Kidney (tissue), 14 donors: ENCODE data around the gene SEC24C. TPM values are rescaled to one million over a fixed set of nuclear protein-coding genes. Genes with fewer than 3 reads are reported as not detected.
A peak's percentile ranks its signal among the peaks of the same experiment; 100 is the strongest.

Experiments
- DNase-seq, 5 donors: peaks; one replicate each; pipeline ENCODE4 v3.0.0-alpha.2; 2013 to 2020
- FAIRE-seq: peaks from 2 replicates; lab custom pipeline; 2012; peaks lifted over from hg19 to GRCh38; lab: Jason Lieb, UNC
- H3K27ac ChIP-seq, 2 donors: one replicate each; pipeline ENCODE4 v1.7.0; 2013; ENCODE audit warnings: low read depth in 2 of 2, low read length in 2 of 2, inconsistent platforms in 1 of 2
- H3K27me3 ChIP-seq: one replicate; pipeline ENCODE4 v1.7.1; 2013; ENCODE audit warnings: low read length, inconsistent platforms; ENCODE audit not compliant: control insufficient read depth, insufficient read depth
- H3K36me3 ChIP-seq, 3 donors: one replicate each; pipeline versions ENCODE4 v1.7.0 to v1.7.1; 2013; ENCODE audit warnings: low read length in 3 of 3, control low read depth in 1 of 3, inconsistent platforms in 1 of 3; ENCODE audit not compliant: insufficient read depth in 3 of 3, control insufficient read depth in 2 of 3
- H3K4me1 ChIP-seq, 3 donors: one replicate each; pipeline versions ENCODE4 v1.7.0 to v1.7.1; 2013; ENCODE audit warnings: low read length in 3 of 3, inconsistent platforms in 1 of 3, low read depth in 1 of 3; ENCODE audit not compliant: control insufficient read depth in 2 of 3, insufficient read depth in 2 of 3
- H3K4me3 ChIP-seq, 3 donors: one replicate each; pipeline versions ENCODE4 v1.7.0 to v1.8.1; 2013; ENCODE audit warnings: low read length in 3 of 3, control low read depth in 1 of 3, inconsistent platforms in 1 of 3
- H3K9ac ChIP-seq, 3 donors: one replicate each; pipeline versions ENCODE4 v1.7.0 to v1.7.1; 2013; ENCODE audit warnings: low read length in 3 of 3, control low read depth in 1 of 3, inconsistent platforms in 1 of 3
- H3K9me3 ChIP-seq, 3 donors: one replicate each; pipeline versions ENCODE4 v1.7.0 to v1.7.1; 2013; ENCODE audit warnings: low read length in 3 of 3, control low read depth in 1 of 3, inconsistent platforms in 1 of 3; ENCODE audit not compliant: control insufficient read depth in 2 of 3, insufficient read depth in 1 of 3
- intact Hi-C: fragments of 100-400 bp; cut with DNase I; formaldehyde crosslinking; loops from one replicate; pipeline ENCODE4 v1.11.1; 2022
- polyA plus RNA-seq: library from polyadenylated mRNA; stranded (reverse); fragments of 350-450 nt; fragmentation: Illumina TruSeq; extraction: RNeasy Lipid Tissue Mini Kit (QIAGEN cat#74804); gene quantifications from one replicate; pipeline ENCODE4 v1.2.3, GENCODE V29; 2014; ENCODE audit warnings: low read depth, low replicate concordance; ENCODE audit not compliant: insufficient read depth
- total RNA-seq: library from RNA; stranded (reverse); fragmentation: NEBNext Ultra II Directional; extraction: Animal tissue kit (Norgen Biotek cat#: 25700); gene quantifications from one replicate; pipeline ENCODE4 v1.2.1, GENCODE V29; 2021
- TF ChIP-seq, protein P1 (sequence below): IDR thresholded peaks from 3 replicates; pipeline ENCODE4 v1.5.1; 2012; ENCODE audit warnings: mild to moderate bottlenecking, moderate library complexity, borderline replicate concordance; ENCODE audit not compliant: insufficient read depth; ENCODE audit errors: extremely low read depth
- donor health status: control.
- donor health status: control.
- donor health status: control.
- donor health status: control.
- donor health status: control.
- donor health status: DM: yes; HTN: yes; CAD: no.
- donor health status: Normal renal cell carcinoma (clear cell type).

Gene SEC24C
- total and polyA plus RNA-seq, 2 donors from 2014 or later = 39.2 to 66.9 TPM

DNA sequence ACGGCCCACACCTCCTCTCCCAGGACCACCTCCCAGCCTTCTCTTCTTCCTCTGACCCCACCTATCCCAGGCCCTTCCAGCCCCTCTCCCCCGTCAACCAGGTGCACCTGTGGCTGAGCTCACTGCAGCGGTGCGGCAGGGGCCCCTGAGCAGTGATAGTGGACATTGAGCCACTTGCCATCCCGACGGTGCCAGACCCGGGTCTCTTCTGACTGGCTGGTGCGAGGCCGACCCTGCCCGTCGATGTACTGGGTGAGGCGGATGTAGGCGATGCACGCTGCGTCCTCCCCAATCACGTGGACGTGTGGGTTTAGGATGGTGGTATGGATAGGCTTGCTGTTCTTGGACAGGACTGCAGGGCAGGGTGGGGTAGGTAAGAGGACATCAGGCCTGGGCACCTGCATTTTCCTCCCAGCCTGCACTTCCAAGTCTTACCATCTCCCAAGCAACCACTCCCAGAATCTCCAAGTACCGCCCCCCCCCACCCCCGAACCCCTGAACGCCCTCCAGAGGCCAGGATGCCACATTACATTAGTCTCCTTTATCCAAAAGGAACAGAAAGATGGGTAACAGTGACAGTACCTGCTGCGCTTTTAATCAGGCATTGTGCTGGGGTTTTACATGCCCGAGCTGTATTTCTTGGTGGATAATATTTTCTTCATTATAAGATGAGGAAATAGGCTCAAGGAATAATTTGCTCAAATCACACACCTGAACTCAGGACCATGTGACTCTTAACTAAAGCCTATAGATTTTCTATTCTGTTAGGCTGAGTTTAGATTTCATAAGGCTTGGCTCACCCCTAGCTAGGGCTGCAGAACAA is 70.9 kb downstream of the SEC24C start:
- no peaks in the 10 kb centered on the region for H3K27me3 ChIP-seq
- no peak for FAIRE-seq
- no peaks in the 10 kb centered on the region for H3K9me3 ChIP-seq
- no peak for DNase-seq
- H3K4me3 ChIP-seq = no peak overlapping the region
- TF ChIP-seq, protein P1, sequence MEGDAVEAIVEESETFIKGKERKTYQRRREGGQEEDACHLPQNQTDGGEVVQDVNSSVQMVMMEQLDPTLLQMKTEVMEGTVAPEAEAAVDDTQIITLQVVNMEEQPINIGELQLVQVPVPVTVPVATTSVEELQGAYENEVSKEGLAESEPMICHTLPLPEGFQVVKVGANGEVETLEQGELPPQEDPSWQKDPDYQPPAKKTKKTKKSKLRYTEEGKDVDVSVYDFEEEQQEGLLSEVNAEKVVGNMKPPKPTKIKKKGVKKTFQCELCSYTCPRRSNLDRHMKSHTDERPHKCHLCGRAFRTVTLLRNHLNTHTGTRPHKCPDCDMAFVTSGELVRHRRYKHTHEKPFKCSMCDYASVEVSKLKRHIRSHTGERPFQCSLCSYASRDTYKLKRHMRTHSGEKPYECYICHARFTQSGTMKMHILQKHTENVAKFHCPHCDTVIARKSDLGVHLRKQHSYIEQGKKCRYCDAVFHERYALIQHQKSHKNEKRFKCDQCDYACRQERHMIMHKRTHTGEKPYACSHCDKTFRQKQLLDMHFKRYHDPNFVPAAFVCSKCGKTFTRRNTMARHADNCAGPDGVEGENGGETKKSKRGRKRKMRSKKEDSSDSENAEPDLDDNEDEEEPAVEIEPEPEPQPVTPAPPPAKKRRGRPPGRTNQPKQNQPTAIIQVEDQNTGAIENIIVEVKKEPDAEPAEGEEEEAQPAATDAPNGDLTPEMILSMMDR = no peak
- no peak overlapping the region for H3K9ac ChIP-seq
- no peak overlapping the region for H3K27ac ChIP-seq
- peaks cover 0 to 10% (median 6%) of the 10 kb centered on the region in 3 donors for H3K4me1 ChIP-seq
- intact Hi-C loops = no loop called here
- peaks cover 2 to 25% (median 4%) of the 10 kb centered on the region in 3 donors for H3K36me3 ChIP-seq

DNA sequence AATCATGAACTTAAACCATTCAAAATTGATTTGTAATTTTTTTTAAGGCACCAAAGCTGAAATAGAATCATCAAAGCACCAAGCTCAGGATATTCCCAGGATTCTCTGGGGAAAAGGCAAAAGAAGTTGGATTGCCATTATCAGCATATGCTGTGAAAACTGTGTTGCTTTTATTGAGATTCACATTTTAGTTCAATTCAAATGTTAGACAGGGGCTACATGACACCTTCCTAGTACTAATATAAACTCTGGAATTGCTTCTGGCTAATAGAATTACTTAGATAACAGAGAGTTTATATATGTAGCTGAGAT is 71.5 kb downstream of the SEC24C start:
- H3K9me3 ChIP-seq = no peaks in the 10 kb centered on the region
- H3K27ac ChIP-seq = no peak overlapping the region
- H3K4me3 ChIP-seq = no peak overlapping the region
- peaks cover 0 to 10% (median 3%) of the 10 kb centered on the region in 3 donors for H3K4me1 ChIP-seq
- H3K36me3 ChIP-seq = peaks cover 2 to 25% (median 4%) of the 10 kb centered on the region in 3 donors
- no peak for DNase-seq
- TF ChIP-seq, protein P1 = no peak
- H3K27me3 ChIP-seq = no peaks in the 10 kb centered on the region
- no peak for FAIRE-seq
- intact Hi-C loops = no loop called here
- no peak overlapping the region for H3K9ac ChIP-seq

DNA sequence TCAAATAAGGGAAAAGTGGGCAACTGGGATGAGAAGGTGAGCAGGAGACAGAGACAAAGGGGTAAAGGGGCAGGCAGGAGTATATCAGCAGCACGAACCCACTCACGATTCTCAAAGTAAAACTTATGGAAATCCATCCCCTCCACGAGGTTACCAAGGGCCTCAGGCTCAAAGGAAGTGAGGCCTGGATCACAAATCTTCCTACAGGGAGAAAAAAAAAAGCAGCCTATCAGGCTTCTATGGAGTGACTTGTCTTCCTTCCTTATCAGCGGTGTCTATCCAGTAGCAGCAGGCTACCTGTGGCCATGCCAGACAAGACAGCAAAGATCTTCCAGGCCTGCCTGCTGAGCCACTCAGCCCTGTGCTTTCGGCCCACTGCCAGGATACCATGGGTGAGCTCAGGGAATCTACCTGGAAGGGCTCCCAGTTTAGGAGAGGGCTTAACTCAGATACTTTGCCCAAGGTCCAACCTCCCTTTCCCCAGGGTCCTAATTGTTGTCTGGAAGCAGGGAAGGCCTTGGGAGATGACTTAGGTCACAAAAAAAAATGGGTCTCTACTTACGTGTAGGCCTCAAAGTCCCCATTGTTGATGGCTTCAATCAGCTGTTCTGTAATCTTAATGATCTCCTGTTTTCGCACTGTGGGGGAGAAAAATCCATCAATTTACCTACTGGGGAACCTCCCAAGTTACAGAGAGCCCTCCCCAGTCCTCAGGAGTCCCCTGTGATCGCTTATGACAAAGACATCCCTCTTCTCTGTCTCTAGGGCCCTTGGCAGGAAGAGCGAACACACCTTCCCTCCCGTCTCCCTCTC is 73.0 kb downstream of the SEC24C start:
- H3K4me3 ChIP-seq = no peak overlapping the region
- TF ChIP-seq, protein P1 = no peak
- peak overlapping the region; percentile 40 to 69 for H3K27ac ChIP-seq
- FAIRE-seq (no peak), DNase-seq (no peak)
- H3K27me3 ChIP-seq = no peaks in the 10 kb centered on the region
- intact Hi-C loops = no loop called here
- peaks cover 2 to 34% (median 4%) of the 10 kb centered on the region in 3 donors for H3K36me3 ChIP-seq
- no peaks in the 10 kb centered on the region for H3K9me3 ChIP-seq
- H3K4me1 ChIP-seq = peaks cover 0 to 10% (median 3%) of the 10 kb centered on the region in 3 donors
- peak overlapping the region in 1 of 3 donors; percentile 2 for H3K9ac ChIP-seq
